GM19351 (cell line): ENCODE data around the gene MTMR11.
"Not testable (repeated sequence)": the region's sequence is repeated elsewhere in the genome, so short reads cannot be mapped to it uniquely, and the experiment has no call there.

ENCODE experiments used
- ATAC-seq: cut with Tn5 transposase; IDR thresholded peaks from one replicate; pipeline ENCODE4 v1.9.1; 2021; ENCODE audit warnings: mild to moderate bottlenecking, moderate library complexity; ENCODE audit not compliant: unreplicated experiment

Gene MTMR11

GRCh38 chr1:149903836-149904491 lies 32.7 kb downstream of the MTMR11 start:
- no peak for ATAC-seq

GRCh38 chr1:149899460-149900284 lies 37.0 kb downstream of the MTMR11 start, which contains the start of gene BOLA1:
Gene BOLA1 (plus strand): TSS chr1:149899568. CDS start chr1:149900060, 492 bp downstream.
- peak; percentile 86 for ATAC-seq

- no peak for ATAC-seq
These were observed 40.1 kb downstream of the MTMR11 start for GRCh38 chr1:149896575-149896974.

GRCh38 chr1:149888999-149889289 lies 47.7 kb downstream of the MTMR11 start:
- ATAC-seq: no peak

- ATAC-seq: peak; percentile 27
These were observed 48.3 kb downstream of the MTMR11 start for GRCh38 chr1:149888247-149888998.

GRCh38 chr1:149887456-149888246 lies 49.0 kb downstream of the MTMR11 start:
- peak; percentile 49 for ATAC-seq

- ATAC-seq: not testable (repeated sequence)
These were observed 49.6 kb downstream of the MTMR11 start for GRCh38 chr1:149887196-149887455.

- peak; percentile 56 for ATAC-seq
These were observed 50.1 kb downstream of the MTMR11 start for GRCh38 chr1:149886396-149887195.

GRCh38 chr1:149886121-149886395 lies 50.6 kb downstream of the MTMR11 start:
- not testable (repeated sequence) for ATAC-seq

- no peak for ATAC-seq
These were observed 51.1 kb downstream of the MTMR11 start for GRCh38 chr1:149885339-149886120.

GRCh38 chr1:149884433-149885338 lies 52.0 kb downstream of the MTMR11 start:
- ATAC-seq: no peak

GRCh38 chr1:149883598-149884247 lies 53.0 kb downstream of the MTMR11 start:
- ATAC-seq: no peak

- no peak for ATAC-seq
These were observed 54.8 kb downstream of the MTMR11 start for GRCh38 chr1:149881876-149882275.

- ATAC-seq: no peak
These were observed 57.1 kb downstream of the MTMR11 start for GRCh38 chr1:149879556-149879955.
